ENCODE measurements around the gene OR51B5. TPM values are rescaled to one million over a fixed set of nuclear protein-coding genes. Genes with fewer than 3 reads are reported as not detected.

OR51B5 gene, protein sequence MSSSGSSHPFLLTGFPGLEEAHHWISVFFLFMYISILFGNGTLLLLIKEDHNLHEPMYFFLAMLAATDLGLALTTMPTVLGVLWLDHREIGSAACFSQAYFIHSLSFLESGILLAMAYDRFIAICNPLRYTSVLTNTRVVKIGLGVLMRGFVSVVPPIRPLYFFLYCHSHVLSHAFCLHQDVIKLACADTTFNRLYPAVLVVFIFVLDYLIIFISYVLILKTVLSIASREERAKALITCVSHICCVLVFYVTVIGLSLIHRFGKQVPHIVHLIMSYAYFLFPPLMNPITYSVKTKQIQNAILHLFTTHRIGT
- total RNA-seq (not detected in 2 replicates), polyA plus RNA-seq (0.07 TPM in 1 of 2 replicates, not detected in the other), polyA minus RNA-seq (2.7 and 3.1 TPM in 2 replicates), Bru-seq, nascent RNA (percentile 23 among the genes with signal in this experiment), BruChase-seq, experiment 1, labeled RNA remaining after a 6-hour chase (percentile 23 among the genes with signal in this experiment), BruChase-seq, experiment 2, labeled RNA remaining after a 2-hour chase (not detected)
- polyA plus RNA-seq (2011; cell fraction: cytosol; rRNA removed): 0.06 TPM in 1 of 2 replicates, not detected in the other
- polyA plus RNA-seq (2011; cell fraction: nucleus; rRNA removed): 0.21 and 0.27 TPM in 2 replicates
- polyA plus RNA-seq (2012): not detected in 2 replicates
- not detected for polyA minus RNA-seq (2011; cell fraction: cytosol; rRNA and poly(A)+ RNA removed)
- 0.63 and 0.72 TPM in 2 replicates for polyA minus RNA-seq (2011; cell fraction: nucleus; rRNA and poly(A)+ RNA removed)
- long read RNA-seq: 0 reads

GRCh38 chr11:5343474-5344335 lies at the start of gene OR51B5:
Gene OR51B5, minus strand, starts transcription at chr11:5343524. Its CDS starts 0 bp downstream, at chr11:5343524.
- Histone ChIP-seq H3K79me2 (ENCODE audit: control insufficient read depth, insufficient read depth, low read length) (no peaks in the 10 kb centered on the region), H3K4me3 (replicated peaks in 1 of 3; ENCODE audit: insufficient read depth in 1 of 3, low read depth in 1 of 3, low read length in 3 of 3) (no peak within 1 kb of the TSS), H3K9me1 (replicated peaks; ENCODE audit: control insufficient read depth, extremely low read depth, insufficient read depth, low read length) (no peaks in the 10 kb centered on the region), H3K4me2 (ENCODE audit: insufficient read depth, low read length) (no peak within 1 kb of the TSS), H2AFZ (ENCODE audit: low read depth, low read length) (no peak within 1 kb of the TSS), H3K9ac (replicated peaks; ENCODE audit: extremely low read depth, insufficient read depth, low read length) (no peak within 1 kb of the TSS), H4K20me1 (replicated peaks; ENCODE audit: control insufficient read depth, extremely low read depth, insufficient read depth, low read length) (no peaks in the 10 kb centered on the region), H3K9me3 (replicated peaks; ENCODE audit: control insufficient read depth, insufficient read depth, low read length) (no peaks in the 10 kb centered on the region), H3K36me3 (ENCODE audit: control insufficient read depth in 2 of 2, extremely low read depth in 1 of 2, insufficient read depth in 2 of 2, low read length in 2 of 2) (no peaks in the 10 kb centered on the region), H3K27me3 (ENCODE audit: control insufficient read depth in 2 of 2, insufficient read depth in 2 of 2, low read length in 2 of 2) (no peaks in the 10 kb centered on the region), H3K4me1 (ENCODE audit: control insufficient read depth, extremely low read depth, insufficient read depth, low read length) (no peaks in the 10 kb centered on the region), H3K27ac (ENCODE audit: insufficient read depth, low read depth, low read length) (no peak within 1 kb of the TSS)
- no peak for FAIRE-seq
- POLR2A ChIA-PET: no interaction called here
- dilution Hi-C loops (cut with MboI; ENCODE audit: extremely low pct_ligation_motif_present, low sequenced_read_pairs): no loop called here
- no peak for TF ChIP-seq POLR2A (IDR thresholded peaks at IDR 0.05; ENCODE audit: low read depth, low read length)
- TF ChIP-seq CTCF (IDR thresholded peaks at IDR 0.05; ENCODE audit: extremely low read depth in 1 of 2, insufficient read depth in 1 of 2, low read depth in 1 of 2, low read length in 2 of 2): no peak
- no peak for TF ChIP-seq JUN (IDR thresholded peaks at IDR 0.05; ENCODE audit: borderline replicate concordance, insufficient read depth, insufficient read length, low read depth)
- TF ChIP-seq POLR2AphosphoS5 (IDR thresholded peaks at IDR 0.05; ENCODE audit: insufficient read depth, low read depth, low read length): no peak
- no peak for TF ChIP-seq FOS (IDR thresholded peaks at IDR 0.05; ENCODE audit: borderline replicate concordance, insufficient read depth, low read length)
- TF ChIP-seq MAX (IDR thresholded peaks at IDR 0.05; ENCODE audit: insufficient read depth, insufficient read length): no peak
- TF ChIP-seq EZH2 (IDR thresholded peaks at IDR 0.05; ENCODE audit: borderline replicate concordance, low read depth, low read length, severe bottlenecking): no peak
- TF ChIP-seq GATA2 (IDR thresholded peaks at IDR 0.05; ENCODE audit: insufficient read depth, insufficient read length, low read depth, low read length): no peak
- no peak for TF ChIP-seq MYC (IDR thresholded peaks at IDR 0.05; ENCODE audit: low read depth, low read length)
- BruUV-seq (replicated peaks): no TSS peak
- no peak for DNase-seq (ENCODE audit: low read depth, low spot score)
- CTCF ChIA-PET: no interaction called here
- intact Hi-C loops (cut with micrococcal nuclease): no loop called here

Measured in endothelial cell of umbilical vein (primary cell).